ENCODE data around the gene TMEM240. TPM values are rescaled to one million over a fixed set of nuclear protein-coding genes. Genes with fewer than 3 reads are reported as not detected.
A peak's percentile ranks its signal among the peaks of the same experiment; 100 is the strongest.

The TMEM240 gene
- total RNA-seq, 4 donors from 2014 or later, result 1.2 to 4.5 (median 1.3) TPM

DNA sequence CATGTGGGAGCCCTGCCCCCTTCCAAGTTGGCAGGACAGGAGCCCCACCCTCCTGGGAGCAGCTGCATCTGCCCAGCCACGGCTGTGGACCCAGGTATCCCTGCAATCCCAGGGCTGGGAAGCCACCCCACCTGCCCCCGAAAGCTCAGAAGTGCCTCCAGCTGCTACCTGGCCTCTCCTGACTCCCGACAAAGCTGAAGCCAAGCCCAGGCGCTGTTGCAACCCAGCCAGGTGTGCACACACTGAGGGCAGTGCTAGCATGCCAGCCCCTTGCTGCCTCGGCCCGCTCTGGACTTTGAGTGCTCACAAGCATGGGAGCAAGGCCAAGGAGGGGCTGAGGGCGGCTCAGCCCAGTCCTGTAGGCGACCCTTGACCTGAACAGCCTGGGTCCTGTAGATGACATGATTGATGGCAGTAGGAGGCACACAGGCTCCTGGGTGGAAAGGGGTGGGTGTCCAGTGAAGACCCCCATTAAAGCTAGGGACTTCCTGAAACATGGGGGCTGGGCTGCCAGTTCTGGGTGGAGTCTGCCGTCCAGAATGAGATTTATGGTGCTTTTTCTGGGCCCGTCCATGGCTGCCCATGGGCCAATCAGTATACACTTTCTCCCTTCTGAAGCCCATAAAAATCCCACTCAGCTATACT is 37.1 kb upstream of the TMEM240 start:
- no peaks in the 10 kb centered on the region for H3K36me3 ChIP-seq
- no peak overlapping the region for H3K27ac ChIP-seq
- no peaks in the 10 kb centered on the region for H3K9me3 ChIP-seq
- no peaks in the 10 kb centered on the region for H3K27me3 ChIP-seq
- TF ChIP-seq, protein P1, sequence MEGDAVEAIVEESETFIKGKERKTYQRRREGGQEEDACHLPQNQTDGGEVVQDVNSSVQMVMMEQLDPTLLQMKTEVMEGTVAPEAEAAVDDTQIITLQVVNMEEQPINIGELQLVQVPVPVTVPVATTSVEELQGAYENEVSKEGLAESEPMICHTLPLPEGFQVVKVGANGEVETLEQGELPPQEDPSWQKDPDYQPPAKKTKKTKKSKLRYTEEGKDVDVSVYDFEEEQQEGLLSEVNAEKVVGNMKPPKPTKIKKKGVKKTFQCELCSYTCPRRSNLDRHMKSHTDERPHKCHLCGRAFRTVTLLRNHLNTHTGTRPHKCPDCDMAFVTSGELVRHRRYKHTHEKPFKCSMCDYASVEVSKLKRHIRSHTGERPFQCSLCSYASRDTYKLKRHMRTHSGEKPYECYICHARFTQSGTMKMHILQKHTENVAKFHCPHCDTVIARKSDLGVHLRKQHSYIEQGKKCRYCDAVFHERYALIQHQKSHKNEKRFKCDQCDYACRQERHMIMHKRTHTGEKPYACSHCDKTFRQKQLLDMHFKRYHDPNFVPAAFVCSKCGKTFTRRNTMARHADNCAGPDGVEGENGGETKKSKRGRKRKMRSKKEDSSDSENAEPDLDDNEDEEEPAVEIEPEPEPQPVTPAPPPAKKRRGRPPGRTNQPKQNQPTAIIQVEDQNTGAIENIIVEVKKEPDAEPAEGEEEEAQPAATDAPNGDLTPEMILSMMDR (IDR thresholded peaks at IDR 0.05), result no peak
- WGBS, 2 donors, result 49 to 63% methylated on average over 4 to 7 of the region's 10 CpGs
- DNase-seq, result no peak
- intact Hi-C loops (cut with DNase I), result no loop called here
- H3K4me3 ChIP-seq (replicated peaks in 1 of 3), result no peak overlapping the region
- H3K4me1 ChIP-seq, result peaks cover 9 to 29% of the 10 kb centered on the region in 2 donors

DNA sequence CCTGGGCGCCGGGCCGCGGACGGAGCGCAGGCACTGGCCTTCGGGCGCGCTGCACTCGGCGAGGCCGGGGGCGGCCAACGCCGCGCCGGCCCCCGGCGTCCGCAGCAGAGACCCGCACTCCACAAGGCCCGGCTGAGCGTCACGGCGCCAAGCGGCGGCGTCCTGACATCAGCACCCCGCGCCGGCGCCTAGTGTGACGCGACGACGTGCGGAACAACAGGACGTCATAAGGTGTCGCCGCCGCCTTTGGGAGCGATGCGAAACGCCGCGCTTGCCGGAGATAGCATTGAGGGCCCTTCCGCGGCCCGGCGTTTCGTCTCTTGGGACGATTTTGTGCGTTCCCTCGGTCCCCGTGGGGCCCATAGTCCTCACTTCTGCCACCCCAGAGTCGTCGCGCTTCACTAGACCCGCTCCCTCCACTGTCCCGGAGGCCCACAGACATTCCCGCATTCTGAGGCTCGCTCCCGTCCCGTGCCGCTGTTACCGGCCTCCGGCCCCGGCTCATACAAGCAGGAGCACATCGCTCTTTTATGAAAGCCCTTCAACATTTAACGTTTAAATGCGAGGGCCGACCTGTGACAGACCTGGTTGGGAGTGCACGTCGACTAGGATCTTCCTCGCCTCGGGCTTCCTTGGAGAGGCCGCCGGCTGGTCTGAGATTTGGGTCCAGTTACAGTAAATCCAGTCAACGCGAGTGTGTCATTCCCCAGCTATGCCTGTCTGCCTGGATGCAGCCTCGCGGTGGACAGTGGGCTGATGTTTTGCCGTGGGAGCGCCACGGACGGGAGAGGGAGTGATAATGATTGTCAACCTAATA is 34.5 kb upstream of the TMEM240 start, which contains the start of gene SSU72:
SSU72 (minus strand) TSS at position 143 of the 817 bp plus-strand sequence. CDS start 306 bp downstream, outside the sequence.
- peak; percentile 91 for DNase-seq
- H3K36me3 ChIP-seq, result peaks cover 0 to 5% of the 10 kb centered on the region in 2 donors
- H3K9me3 ChIP-seq, result no peaks in the 10 kb centered on the region
- peak within 1 kb of the TSS; percentile 96 to 98 (median 96) for H3K27ac ChIP-seq
- H3K4me1 ChIP-seq, result peaks cover 16 to 35% of the 10 kb centered on the region in 2 donors
- H3K27me3 ChIP-seq, result no peaks in the 10 kb centered on the region
- TF ChIP-seq, protein P1 (IDR thresholded peaks at IDR 0.05), result peak in 1 of 6 experiments; percentile 31
- peak in 1 of 2 donors; percentile 89 for TF ChIP-seq POLR2A (IDR thresholded peaks at IDR 0.05)
- intact Hi-C loops (cut with DNase I), result no loop called here
- 0 to 1% methylated on average over 23 to 54 of the region's 87 CpGs for WGBS, 2 donors
- peak within 1 kb of the TSS; percentile 99 to 100 (median 100) for H3K4me3 ChIP-seq (replicated peaks in 1 of 3)

DNA sequence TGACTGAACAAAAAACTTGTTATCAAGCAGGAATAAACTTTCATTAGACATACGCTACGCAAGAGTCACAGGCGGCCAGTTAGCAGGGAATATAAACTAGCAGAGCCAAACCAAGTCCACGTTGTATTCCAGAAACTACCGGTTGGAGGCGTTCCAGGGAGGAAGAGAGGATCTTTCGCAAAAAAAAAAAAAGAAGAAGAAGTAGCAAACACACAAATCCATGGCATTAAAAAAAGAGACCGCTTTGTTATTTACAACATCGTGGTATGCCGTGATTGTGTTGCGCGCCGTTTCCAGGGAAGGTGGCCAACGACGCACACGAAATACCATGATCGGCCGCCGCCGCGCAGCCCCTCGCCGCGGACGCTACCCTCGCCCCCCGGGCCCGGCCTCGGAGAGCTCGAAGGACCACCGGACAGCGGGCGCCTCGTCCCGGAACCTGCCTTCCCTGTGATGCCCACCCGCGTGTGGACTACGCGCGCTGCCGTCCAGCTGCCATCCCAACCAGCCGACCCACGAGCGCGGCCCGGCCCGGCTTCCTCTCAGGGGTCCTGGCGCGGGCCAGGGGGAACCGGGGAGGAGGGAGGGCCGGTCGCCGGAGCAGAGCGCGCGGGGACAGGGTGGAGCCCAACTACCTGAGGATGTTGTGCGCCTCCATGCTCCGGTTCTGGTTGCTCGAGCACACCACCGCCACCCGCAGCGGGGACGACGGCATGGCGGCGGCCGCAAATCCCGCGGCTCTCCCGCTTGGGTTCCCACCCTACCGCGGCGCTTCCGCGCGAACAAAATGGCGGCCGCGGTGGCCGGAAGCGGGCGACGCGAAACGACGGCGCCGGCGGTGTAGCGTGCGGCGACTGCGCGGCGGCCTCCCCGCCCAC is 33.7 kb upstream of the TMEM240 start:
- intact Hi-C loops (cut with DNase I), result no loop called here
- peak overlapping the region; percentile 96 to 98 (median 96) for H3K27ac ChIP-seq
- TF ChIP-seq, protein P1 (IDR thresholded peaks at IDR 0.05), result peak in 1 of 6 experiments; percentile 21
- TF ChIP-seq POLR2A (IDR thresholded peaks at IDR 0.05), result peak in 1 of 2 donors; percentile 16
- no peaks in the 10 kb centered on the region for H3K27me3 ChIP-seq
- H3K36me3 ChIP-seq, result peaks cover 0 to 5% of the 10 kb centered on the region in 2 donors
- no peaks in the 10 kb centered on the region for H3K9me3 ChIP-seq
- H3K4me1 ChIP-seq, result peaks cover 21 to 36% of the 10 kb centered on the region in 2 donors
- DNase-seq, result peak; percentile 47 to 54
- 0 to 1% methylated on average over 27 to 35 of the region's 96 CpGs for WGBS, 2 donors
- peak overlapping the region; percentile 99 to 100 (median 100) for H3K4me3 ChIP-seq (replicated peaks in 1 of 3)

DNA sequence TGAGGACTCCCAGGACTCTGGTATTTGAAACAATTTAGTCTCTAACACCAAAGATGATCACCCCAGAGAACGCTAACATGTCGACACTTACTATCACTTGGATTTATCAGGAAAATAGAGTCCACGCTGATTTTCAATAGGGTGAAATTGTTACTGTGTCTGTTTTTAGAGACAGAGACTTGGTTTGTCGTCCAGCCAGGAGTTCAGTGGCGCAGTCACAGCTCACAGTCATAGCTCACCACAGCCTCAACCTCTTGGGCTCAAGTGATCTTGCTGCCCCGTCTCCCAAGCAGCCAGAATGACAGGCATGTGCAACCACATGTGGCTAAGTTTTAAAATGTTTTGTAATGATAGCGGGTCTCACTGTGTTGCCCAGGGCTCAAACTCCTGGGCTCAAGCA is 28.9 kb upstream of the TMEM240 start:
- no peaks in the 10 kb centered on the region for H3K27me3 ChIP-seq
- intact Hi-C loops (cut with DNase I), result no loop called here
- peak; percentile 45 to 46 for DNase-seq
- no peaks in the 10 kb centered on the region for H3K9me3 ChIP-seq
- H3K36me3 ChIP-seq, result peaks cover 4 to 9% of the 10 kb centered on the region in 2 donors
- TF ChIP-seq POLR2A (IDR thresholded peaks at IDR 0.05), result no peak
- TF ChIP-seq, protein P1 (IDR thresholded peaks at IDR 0.05), result no peak
- peak overlapping the region in 1 of 3 donors; percentile 21 for H3K27ac ChIP-seq
- WGBS, 2 donors, result 65 to 71% methylated on average over 7 of the region's 7 CpGs
- H3K4me1 ChIP-seq, result peaks cover 16 to 48% of the 10 kb centered on the region in 2 donors
- H3K4me3 ChIP-seq (replicated peaks in 1 of 3), result no peak overlapping the region

Data from thyroid gland (tissue), 4 donors.